H9 (cell line): Measurements from ENCODE around the gene CDH4. TPM values are rescaled to one million over a fixed set of nuclear protein-coding genes. Genes with fewer than 3 reads are reported as not detected.
A peak's percentile ranks its signal among the peaks of the same experiment; 100 is the strongest.

ENCODE experiments used
- DNase-seq: peaks from one replicate; pipeline ENCODE4 v3.0.0-alpha.2; 2017
- H2AFZ ChIP-seq: one replicate; pipeline ENCODE4 v1.6.1; 2013; ENCODE audit warnings: mild to moderate bottlenecking, low read length, control low read depth, moderate library complexity
- H2AK5ac ChIP-seq: 2 replicates; pipeline ENCODE4 v1.6.1; 2013; ENCODE audit warnings: low read length, control low read depth, mixed read lengths; ENCODE audit not compliant: insufficient read length
- H2BK120ac ChIP-seq: one replicate; pipeline ENCODE4 v1.6.1; 2013; ENCODE audit warnings: low read depth, mild to moderate bottlenecking, low read length, control low read depth, inconsistent platforms; ENCODE audit not compliant: poor library complexity, severe bottlenecking
- H2BK12ac ChIP-seq: 2 replicates; pipeline ENCODE4 v1.6.1; 2013; ENCODE audit warnings: low read length, control low read depth, mixed read lengths, low read depth; ENCODE audit not compliant: insufficient read length
- H2BK15ac ChIP-seq: 2 replicates; pipeline ENCODE4 v1.6.1; 2013; ENCODE audit warnings: low read depth, low read length, control low read depth
- H2BK20ac ChIP-seq: one replicate; pipeline ENCODE4 v1.6.1; 2013; ENCODE audit warnings: low read depth, mild to moderate bottlenecking, low read length, control low read depth, inconsistent platforms; ENCODE audit not compliant: poor library complexity, severe bottlenecking
- H2BK5ac ChIP-seq: 2 replicates; pipeline ENCODE4 v1.6.1; 2013; ENCODE audit warnings: low read length, control low read depth, mixed read lengths; ENCODE audit not compliant: insufficient read length
- H3K14ac ChIP-seq: 2 replicates; pipeline ENCODE4 v1.6.1; 2013; ENCODE audit warnings: low read length, control low read depth; ENCODE audit not compliant: insufficient read depth
- H3K18ac ChIP-seq: 2 replicates; pipeline ENCODE4 v1.6.1; 2013; ENCODE audit warnings: low read depth, mild to moderate bottlenecking, mixed read lengths, low read length, control low read depth; ENCODE audit not compliant: insufficient read length
- H3K23ac ChIP-seq: 2 replicates; pipeline ENCODE4 v1.6.1; 2013; ENCODE audit warnings: low read length, control low read depth, mixed read lengths, low read depth; ENCODE audit not compliant: insufficient read length
- H3K23me2 ChIP-seq: 2 replicates; pipeline ENCODE4 v1.6.1; 2013; ENCODE audit warnings: low read depth, mild to moderate bottlenecking, mixed read lengths, low read length, control low read depth; ENCODE audit not compliant: insufficient read length, poor library complexity, severe bottlenecking
- H3K27ac ChIP-seq: 2 replicates; pipeline ENCODE4 v1.5.1; 2013; ENCODE audit warnings: low read length, control low read depth, mixed read lengths, low read depth; ENCODE audit not compliant: insufficient read length
- H3K27me3 ChIP-seq: 2 replicates; pipeline ENCODE4 v1.6.1; 2013; ENCODE audit warnings: low read length, control low read depth, inconsistent platforms; ENCODE audit not compliant: insufficient read depth
- H3K4ac ChIP-seq: 2 replicates; pipeline ENCODE4 v1.6.1; 2013; ENCODE audit warnings: low read depth, mild to moderate bottlenecking, control low read depth, inconsistent platforms, low read length, moderate library complexity
- H3K4me1 ChIP-seq: 2 replicates; pipeline ENCODE4 v1.6.1; 2013; ENCODE audit warnings: low read length, control low read depth, inconsistent platforms; ENCODE audit not compliant: insufficient read depth
- H3K4me2 ChIP-seq: 2 replicates; pipeline ENCODE4 v1.6.1; 2013; ENCODE audit warnings: low read length, control low read depth, mixed read lengths; ENCODE audit not compliant: insufficient read length, insufficient read depth
- H3K56ac ChIP-seq: 2 replicates; pipeline ENCODE4 v1.6.1; 2013; ENCODE audit warnings: low read depth, mild to moderate bottlenecking, mixed read lengths, low read length, control low read depth; ENCODE audit not compliant: insufficient read length
- H3K79me1 ChIP-seq: 2 replicates; pipeline ENCODE4 v1.6.1; 2013; ENCODE audit warnings: low read depth, mild to moderate bottlenecking, moderate library complexity, low read length, control low read depth, inconsistent platforms; ENCODE audit not compliant: insufficient read depth, poor library complexity, severe bottlenecking
- H3K79me2 ChIP-seq: 2 replicates; pipeline ENCODE4 v1.6.1; 2013; ENCODE audit warnings: low read length, control low read depth, inconsistent platforms; ENCODE audit not compliant: insufficient read depth
- H3K9ac ChIP-seq: 2 replicates; pipeline ENCODE4 v1.6.1; 2013; ENCODE audit warnings: low read length, control low read depth, mixed read lengths; ENCODE audit not compliant: insufficient read length; ENCODE audit errors: extremely low read depth
- H3K9me3 ChIP-seq: one replicate; pipeline ENCODE4 v1.6.1; 2013; ENCODE audit warnings: low read depth, low read length, inconsistent platforms; ENCODE audit not compliant: control insufficient read depth
- H3T11ph ChIP-seq: one replicate; pipeline ENCODE4 v1.6.1; 2013; ENCODE audit warnings: mild to moderate bottlenecking, low read length, control low read depth, inconsistent platforms
- H4K20me1 ChIP-seq: one replicate; pipeline ENCODE4 v1.6.1; 2013; ENCODE audit not compliant: control insufficient read depth, insufficient read length, insufficient read depth
- H4K5ac ChIP-seq: 2 replicates; pipeline ENCODE4 v1.6.1; 2013; ENCODE audit warnings: low read depth, mild to moderate bottlenecking, mixed read lengths, low read length, control low read depth; ENCODE audit not compliant: insufficient read length
- H4K8ac ChIP-seq: replicated peaks from 2 replicates; pipeline ENCODE4 v1.6.1; 2013; ENCODE audit warnings: low read length, control low read depth, mixed read lengths, low read depth; ENCODE audit not compliant: insufficient read length
- H4K91ac ChIP-seq: 2 replicates; pipeline ENCODE4 v1.6.1; 2013; ENCODE audit warnings: low read depth, mild to moderate bottlenecking, moderate library complexity, mixed read lengths, low read length, control low read depth; ENCODE audit not compliant: insufficient read length
- H3K27ac Mint-ChIP-seq, 3 experiments: 2 replicates in 2 of 3; 3 replicates in 1 of 3; pipeline ENCODE4 v1.8.0; 2020 to 2021; ENCODE audit warnings: mixed read lengths in 3 of 3, mild to moderate bottlenecking in 1 of 3, moderate library complexity in 1 of 3
- H3K27me3 Mint-ChIP-seq: 2 replicates; pipeline ENCODE4 v1.8.0; 2021; ENCODE audit warnings: low read depth, mild to moderate bottlenecking, moderate library complexity, mixed read lengths
- H3K36me3 Mint-ChIP-seq, 3 experiments: 2 replicates in 2 of 3; 3 replicates in 1 of 3; pipeline ENCODE4 v1.8.0; 2020 to 2021; ENCODE audit warnings: low read depth in 3 of 3, mixed read lengths in 3 of 3; ENCODE audit not compliant: insufficient read depth in 1 of 3
- H3K4me1 Mint-ChIP-seq, 2 experiments: 2 replicates each; pipeline ENCODE4 v1.8.0; 2020; ENCODE audit warnings: mixed read lengths in 2 of 2
- H3K4me3 Mint-ChIP-seq, 2 experiments: 2 replicates in 1 of 2; 3 replicates in 1 of 2; pipeline ENCODE4 v1.8.0; 2020 to 2021; ENCODE audit warnings: mild to moderate bottlenecking in 2 of 2, mixed read lengths in 2 of 2, moderate library complexity in 1 of 2
- H3K9me3 Mint-ChIP-seq, 2 experiments: 2 replicates in 1 of 2; 3 replicates in 1 of 2; pipeline ENCODE4 v1.8.0; 2020; ENCODE audit warnings: mild to moderate bottlenecking in 2 of 2, mixed read lengths in 2 of 2, moderate library complexity in 1 of 2
- WGBS: extraction: QIAGEN DNeasy Blood & Tissue Kit; methylation state at CpG from one replicate; pipeline ENCODE4 v1.1.7; 2013; ENCODE audit warnings: missing lambda C conversion rate, low lambda C conversion rate, mixed read lengths; ENCODE audit not compliant: insufficient read length; ENCODE audit errors: extremely low coverage; 5-methylcytosine and 5-hydroxymethylcytosine counted together
- total RNA-seq: library from RNA; stranded (reverse); gene quantifications from 2 replicates; pipeline ENCODE4 v1.2.1, GENCODE V29; 2021
- TF ChIP-seq, protein P1 (sequence below): fragments of 200-600 bp; sonication (generic); conservative IDR thresholded peaks from 3 replicates; pipeline ENCODE4 v1.8.0; 2021; ENCODE audit warnings: antibody characterized with exemption, mild to moderate bottlenecking

Gene CDH4
- total RNA-seq, 1 experiment from 2014 or later: 3.0 TPM

DNA sequence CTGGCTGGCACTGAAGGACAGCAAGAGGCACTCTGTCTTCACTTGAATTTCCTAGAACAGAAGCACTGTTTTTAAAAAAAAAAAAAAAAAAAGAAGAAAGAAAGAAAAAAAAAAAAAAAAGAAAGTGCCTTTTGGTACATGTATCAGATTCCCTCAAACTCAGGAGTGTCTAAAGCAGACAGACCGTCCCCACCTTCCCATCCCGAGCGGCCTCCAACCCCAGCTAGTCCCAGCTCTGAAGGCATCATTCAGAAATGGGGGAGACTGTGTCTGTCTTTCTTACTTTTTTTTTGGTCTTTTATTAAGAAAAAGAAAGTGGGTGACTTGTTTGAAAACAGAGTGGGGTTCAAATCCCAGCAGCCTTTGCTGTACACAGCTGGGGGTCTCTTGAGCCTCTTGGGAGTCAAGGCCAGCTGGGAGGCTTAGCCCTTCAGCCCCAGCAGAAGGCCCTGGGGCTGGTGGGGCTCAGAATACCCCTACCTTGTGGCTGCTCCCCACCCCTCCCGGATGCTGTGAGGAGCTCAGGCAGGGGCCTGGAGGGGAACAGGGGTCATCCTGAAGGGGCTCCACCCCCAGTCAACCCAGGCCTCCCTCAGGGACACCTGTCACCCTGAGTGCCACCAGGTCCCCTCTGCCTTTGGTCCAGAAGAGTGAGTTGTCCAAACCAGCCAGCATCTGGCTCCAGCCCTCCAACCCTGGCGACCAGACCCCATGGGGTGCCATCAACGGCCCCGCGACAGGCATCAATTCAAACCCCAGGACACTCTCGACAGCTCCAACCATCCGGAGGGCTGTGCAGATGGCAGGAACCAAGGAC lies 685.3 kb downstream of the CDH4 start:
- Mint-ChIP-seq H3K4me1 (peaks cover 13 to 33% of the 10 kb centered on the region in 2 experiments), H3K27ac (no peak overlapping the region; a peak in 1 of 7 replicates), H3K36me3 (peaks cover 0 to 3% (median 0%) of the 10 kb centered on the region in 3 experiments; a peak in 2 of 7 replicates), H3K9me3 (no peaks in the 10 kb centered on the region), H3K4me3 (no peak overlapping the region; a peak in 1 of 5 replicates), H3K27me3 (no peaks in the 10 kb centered on the region; the same call in 1 of the 2 replicates)
- Histone ChIP-seq H2AK5ac (no peak overlapping the region), H3K4ac (no peak overlapping the region), H2AFZ (no peak overlapping the region), H3K79me1 (no peaks in the 10 kb centered on the region), H3K27me3 (no peaks in the 10 kb centered on the region), H3T11ph (no peak overlapping the region), H3K79me2 (no peaks in the 10 kb centered on the region), H3K9me3 (no peaks in the 10 kb centered on the region), H4K8ac (no peak overlapping the region), H4K5ac (no peak overlapping the region), H3K9ac (no peak overlapping the region), H4K91ac (no peak overlapping the region), H2BK120ac (no peak overlapping the region), H2BK20ac (no peak overlapping the region), H3K4me1 (no peaks in the 10 kb centered on the region), H2BK15ac (no peak overlapping the region), H3K56ac (no peak overlapping the region), H3K23ac (no peak overlapping the region), H4K20me1 (no peaks in the 10 kb centered on the region), H2BK12ac (no peak overlapping the region), H3K14ac (peak overlapping the region; percentile 4; the same call in 1 of the 2 replicates), H3K18ac (no peak overlapping the region), H3K4me2 (no peak overlapping the region), H2BK5ac (no peak overlapping the region), H3K23me2 (no peaks in the 10 kb centered on the region), H3K27ac (no peak overlapping the region)
- TF ChIP-seq, protein P1, sequence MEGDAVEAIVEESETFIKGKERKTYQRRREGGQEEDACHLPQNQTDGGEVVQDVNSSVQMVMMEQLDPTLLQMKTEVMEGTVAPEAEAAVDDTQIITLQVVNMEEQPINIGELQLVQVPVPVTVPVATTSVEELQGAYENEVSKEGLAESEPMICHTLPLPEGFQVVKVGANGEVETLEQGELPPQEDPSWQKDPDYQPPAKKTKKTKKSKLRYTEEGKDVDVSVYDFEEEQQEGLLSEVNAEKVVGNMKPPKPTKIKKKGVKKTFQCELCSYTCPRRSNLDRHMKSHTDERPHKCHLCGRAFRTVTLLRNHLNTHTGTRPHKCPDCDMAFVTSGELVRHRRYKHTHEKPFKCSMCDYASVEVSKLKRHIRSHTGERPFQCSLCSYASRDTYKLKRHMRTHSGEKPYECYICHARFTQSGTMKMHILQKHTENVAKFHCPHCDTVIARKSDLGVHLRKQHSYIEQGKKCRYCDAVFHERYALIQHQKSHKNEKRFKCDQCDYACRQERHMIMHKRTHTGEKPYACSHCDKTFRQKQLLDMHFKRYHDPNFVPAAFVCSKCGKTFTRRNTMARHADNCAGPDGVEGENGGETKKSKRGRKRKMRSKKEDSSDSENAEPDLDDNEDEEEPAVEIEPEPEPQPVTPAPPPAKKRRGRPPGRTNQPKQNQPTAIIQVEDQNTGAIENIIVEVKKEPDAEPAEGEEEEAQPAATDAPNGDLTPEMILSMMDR: no peak
- DNase-seq: no peak
- no CpG with 5 or more reads among the region's 10 CpGs for WGBS
